Measurements from ENCODE around the gene COL9A3.

Gene COL9A3

GRCh38 chr20:62860391-62860923 lies 43.6 kb downstream of the COL9A3 start:
- no peak for DNase-seq

GRCh38 chr20:62860924-62861691 lies 44.3 kb downstream of the COL9A3 start:
- DNase-seq, result peak; percentile 44

- DNase-seq, result peak; percentile 85
Measured at GRCh38 chr20:62861726-62862336, 45.0 kb downstream of the COL9A3 start, which contains the start of gene TCFL5. TSS of gene TCFL5 (minus strand) at chr20:62861822. CDS start at chr20:62861670, 152 bp downstream.

GRCh38 chr20:62864207-62864606 lies 47.4 kb downstream of the COL9A3 start:
- no peak for DNase-seq

- no peak for DNase-seq
Measured at GRCh38 chr20:62872184-62872847, 55.5 kb downstream of the COL9A3 start.

- DNase-seq, result no peak
Measured at GRCh38 chr20:62872862-62873261, 56.0 kb downstream of the COL9A3 start.

- no peak for DNase-seq
Measured at GRCh38 chr20:62873280-62873679, 56.4 kb downstream of the COL9A3 start.

GRCh38 chr20:62873681-62874031 lies 56.8 kb downstream of the COL9A3 start:
- peak; percentile 35 for DNase-seq

GRCh38 chr20:62874964-62875344 lies 58.1 kb downstream of the COL9A3 start:
- no peak for DNase-seq

- DNase-seq, result no peak
Measured at GRCh38 chr20:62875419-62876361, 58.8 kb downstream of the COL9A3 start.

- no peak for DNase-seq
Measured at GRCh38 chr20:62876501-62876901, 59.7 kb downstream of the COL9A3 start.

GRCh38 chr20:62876902-62877816 lies 60.3 kb downstream of the COL9A3 start:
- DNase-seq, result no peak

- DNase-seq, result no peak
Measured at GRCh38 chr20:62878244-62879038, 61.6 kb downstream of the COL9A3 start.

GRCh38 chr20:62879275-62880146 lies 62.7 kb downstream of the COL9A3 start:
- DNase-seq, result no peak

GRCh38 chr20:62880147-62880934 lies 63.5 kb downstream of the COL9A3 start:
- DNase-seq, result no peak

- no peak for DNase-seq
Measured at GRCh38 chr20:62880935-62881661, 64.2 kb downstream of the COL9A3 start.

GRCh38 chr20:62881662-62882395 lies 65.0 kb downstream of the COL9A3 start:
- DNase-seq, result no peak
